ENCODE measurements around the gene CALHM1. TPM values are rescaled to one million over a fixed set of nuclear protein-coding genes. Genes with fewer than 3 reads are reported as not detected.

Gene CALHM1
- total RNA-seq, 1 experiment from 2014 or later = 0.30 TPM

GRCh38 chr10:103478671-103479070 is 20.0 kb upstream of the CALHM1 start:
- no peak for DNase-seq
- Histone ChIP-seq H3K4me3 (ENCODE audit: low read length) (no peak overlapping the region), H3K36me3 (ENCODE audit: insufficient read depth, low read length) (no peaks in the 10 kb centered on the region), H3K27ac (ENCODE audit: low read length) (no peak overlapping the region), H3K9ac (ENCODE audit: low read length) (no peak overlapping the region), H3K79me2 (ENCODE audit: low read length) (no peaks in the 10 kb centered on the region), H2AFZ (ENCODE audit: low read length) (no peak overlapping the region), H3K4me1 (ENCODE audit: low read length) (peaks cover 16% of the 10 kb centered on the region), H3K27me3 (ENCODE audit: low read length) (no peaks in the 10 kb centered on the region), H4K20me1 (ENCODE audit: insufficient read depth, low read depth, low read length) (no peaks in the 10 kb centered on the region), H3K4me2 (ENCODE audit: low read depth, low read length, poor library complexity, severe bottlenecking) (no peak overlapping the region), H3K9me2 (replicated peaks; ENCODE audit: insufficient read depth, low read length) (no peaks in the 10 kb centered on the region), H3K9me3 (ENCODE audit: low read length) (no peaks in the 10 kb centered on the region)

GRCh38 chr10:103476046-103476768 is 17.5 kb upstream of the CALHM1 start:
- no peaks in the 10 kb centered on the region for H3K9me3 ChIP-seq (ENCODE audit: low read length)
- DNase-seq = peak; percentile 81
- H3K4me1 ChIP-seq (ENCODE audit: low read length) = peaks cover 32% of the 10 kb centered on the region
- H3K4me2 ChIP-seq (ENCODE audit: low read depth, low read length, poor library complexity, severe bottlenecking) = no peak overlapping the region
- no peak overlapping the region for H3K4me3 ChIP-seq (ENCODE audit: low read length)
- H3K79me2 ChIP-seq (ENCODE audit: low read length) = no peaks in the 10 kb centered on the region
- no peak overlapping the region for H2AFZ ChIP-seq (ENCODE audit: low read length)
- no peaks in the 10 kb centered on the region for H4K20me1 ChIP-seq (ENCODE audit: insufficient read depth, low read depth, low read length)
- H3K27ac ChIP-seq (ENCODE audit: low read length) = no peak overlapping the region
- no peaks in the 10 kb centered on the region for H3K36me3 ChIP-seq (ENCODE audit: insufficient read depth, low read length)
- H3K9me2 ChIP-seq (replicated peaks; ENCODE audit: insufficient read depth, low read length) = no peaks in the 10 kb centered on the region
- no peak overlapping the region for H3K9ac ChIP-seq (ENCODE audit: low read length)
- H3K27me3 ChIP-seq (ENCODE audit: low read length) = no peaks in the 10 kb centered on the region

GRCh38 chr10:103475437-103475836 is 16.7 kb upstream of the CALHM1 start:
- H3K9ac ChIP-seq (ENCODE audit: low read length) = no peak overlapping the region
- no peaks in the 10 kb centered on the region for H3K27me3 ChIP-seq (ENCODE audit: low read length)
- peaks cover 39% of the 10 kb centered on the region for H3K4me1 ChIP-seq (ENCODE audit: low read length)
- no peak overlapping the region for H3K4me3 ChIP-seq (ENCODE audit: low read length)
- H3K36me3 ChIP-seq (ENCODE audit: insufficient read depth, low read length) = no peaks in the 10 kb centered on the region
- no peak overlapping the region for H3K4me2 ChIP-seq (ENCODE audit: low read depth, low read length, poor library complexity, severe bottlenecking)
- no peak overlapping the region for H2AFZ ChIP-seq (ENCODE audit: low read length)
- no peaks in the 10 kb centered on the region for H3K9me2 ChIP-seq (replicated peaks; ENCODE audit: insufficient read depth, low read length)
- DNase-seq = no peak
- no peak overlapping the region for H3K27ac ChIP-seq (ENCODE audit: low read length)
- H3K9me3 ChIP-seq (ENCODE audit: low read length) = no peaks in the 10 kb centered on the region
- no peaks in the 10 kb centered on the region for H4K20me1 ChIP-seq (ENCODE audit: insufficient read depth, low read depth, low read length)
- no peaks in the 10 kb centered on the region for H3K79me2 ChIP-seq (ENCODE audit: low read length)

GRCh38 chr10:103474077-103474476 is 15.4 kb upstream of the CALHM1 start:
- H3K4me1 ChIP-seq (ENCODE audit: low read length) = peaks cover 43% of the 10 kb centered on the region
- no peak for DNase-seq
- H3K9me2 ChIP-seq (replicated peaks; ENCODE audit: insufficient read depth, low read length) = no peaks in the 10 kb centered on the region

GRCh38 chr10:103473261-103473671 is 14.6 kb upstream of the CALHM1 start:
- peaks cover 40% of the 10 kb centered on the region for H3K4me1 ChIP-seq (ENCODE audit: low read length)
- no peaks in the 10 kb centered on the region for H3K9me3 ChIP-seq (ENCODE audit: low read length)
- H3K27me3 ChIP-seq (ENCODE audit: low read length) = no peaks in the 10 kb centered on the region
- no peak overlapping the region for H2AFZ ChIP-seq (ENCODE audit: low read length)
- no peak overlapping the region for H3K4me3 ChIP-seq (ENCODE audit: low read length)
- no peaks in the 10 kb centered on the region for H3K79me2 ChIP-seq (ENCODE audit: low read length)
- H3K4me2 ChIP-seq (ENCODE audit: low read depth, low read length, poor library complexity, severe bottlenecking) = no peak overlapping the region
- H3K27ac ChIP-seq (ENCODE audit: low read length) = no peak overlapping the region
- H3K9ac ChIP-seq (ENCODE audit: low read length) = no peak overlapping the region
- H3K36me3 ChIP-seq (ENCODE audit: insufficient read depth, low read length) = no peaks in the 10 kb centered on the region
- no peak for DNase-seq
- H3K9me2 ChIP-seq (replicated peaks; ENCODE audit: insufficient read depth, low read length) = no peaks in the 10 kb centered on the region
- H4K20me1 ChIP-seq (ENCODE audit: insufficient read depth, low read depth, low read length) = no peaks in the 10 kb centered on the region

More at GRCh38 chr10:103474077-103474476, 15.4 kb upstream of the CALHM1 start:
- Histone ChIP-seq H3K27me3 (ENCODE audit: low read length) (no peaks in the 10 kb centered on the region), H4K20me1 (ENCODE audit: insufficient read depth, low read depth, low read length) (no peaks in the 10 kb centered on the region), H3K27ac (ENCODE audit: low read length) (no peak overlapping the region), H3K36me3 (ENCODE audit: insufficient read depth, low read length) (no peaks in the 10 kb centered on the region), H3K9me3 (ENCODE audit: low read length) (no peaks in the 10 kb centered on the region), H3K4me3 (ENCODE audit: low read length) (no peak overlapping the region), H3K4me2 (ENCODE audit: low read depth, low read length, poor library complexity, severe bottlenecking) (no peak overlapping the region), H3K9ac (ENCODE audit: low read length) (no peak overlapping the region), H2AFZ (ENCODE audit: low read length) (no peak overlapping the region), H3K79me2 (ENCODE audit: low read length) (no peaks in the 10 kb centered on the region)

GRCh38 chr10:103472005-103472404 is 13.3 kb upstream of the CALHM1 start:
- Histone ChIP-seq H2AFZ (ENCODE audit: low read length) (peak overlapping the region; percentile 17), H3K9me3 (ENCODE audit: low read length) (no peaks in the 10 kb centered on the region), H3K4me2 (ENCODE audit: low read depth, low read length, poor library complexity, severe bottlenecking) (peak overlapping the region; percentile 76), H3K27ac (ENCODE audit: low read length) (peak overlapping the region; percentile 91), H3K4me1 (ENCODE audit: low read length) (peaks cover 51% of the 10 kb centered on the region), H3K9me2 (replicated peaks; ENCODE audit: insufficient read depth, low read length) (no peaks in the 10 kb centered on the region), H3K27me3 (ENCODE audit: low read length) (no peaks in the 10 kb centered on the region), H3K4me3 (ENCODE audit: low read length) (peak overlapping the region; percentile 57), H3K9ac (ENCODE audit: low read length) (peak overlapping the region; percentile 68), H4K20me1 (ENCODE audit: insufficient read depth, low read depth, low read length) (no peaks in the 10 kb centered on the region), H3K36me3 (ENCODE audit: insufficient read depth, low read length) (no peaks in the 10 kb centered on the region), H3K79me2 (ENCODE audit: low read length) (no peaks in the 10 kb centered on the region)
- peak; percentile 84 for DNase-seq

- Histone ChIP-seq H3K4me1 (ENCODE audit: low read length) (peaks cover 54% of the 10 kb centered on the region), H3K27ac (ENCODE audit: low read length) (peak overlapping the region; percentile 91), H2AFZ (ENCODE audit: low read length) (peak overlapping the region; percentile 9; the same call in 1 of the 2 replicates), H3K9ac (ENCODE audit: low read length) (peak overlapping the region; percentile 68), H3K36me3 (ENCODE audit: insufficient read depth, low read length) (no peaks in the 10 kb centered on the region), H3K79me2 (ENCODE audit: low read length) (no peaks in the 10 kb centered on the region), H3K27me3 (ENCODE audit: low read length) (no peaks in the 10 kb centered on the region), H3K9me2 (replicated peaks; ENCODE audit: insufficient read depth, low read length) (no peaks in the 10 kb centered on the region), H3K9me3 (ENCODE audit: low read length) (no peaks in the 10 kb centered on the region), H3K4me3 (ENCODE audit: low read length) (peak overlapping the region; percentile 57), H4K20me1 (ENCODE audit: insufficient read depth, low read depth, low read length) (no peaks in the 10 kb centered on the region), H3K4me2 (ENCODE audit: low read depth, low read length, poor library complexity, severe bottlenecking) (peak overlapping the region; percentile 76)
- DNase-seq = peak; percentile 96
These were observed 12.3 kb upstream of the CALHM1 start for GRCh38 chr10:103470761-103471653.

GRCh38 chr10:103469201-103469600 is 10.5 kb upstream of the CALHM1 start:
- Histone ChIP-seq H3K9me3 (ENCODE audit: low read length) (no peaks in the 10 kb centered on the region), H2AFZ (ENCODE audit: low read length) (no peak overlapping the region), H3K4me2 (ENCODE audit: low read depth, low read length, poor library complexity, severe bottlenecking) (no peak overlapping the region), H3K79me2 (ENCODE audit: low read length) (no peaks in the 10 kb centered on the region), H4K20me1 (ENCODE audit: insufficient read depth, low read depth, low read length) (no peaks in the 10 kb centered on the region), H3K27me3 (ENCODE audit: low read length) (no peaks in the 10 kb centered on the region), H3K4me3 (ENCODE audit: low read length) (no peak overlapping the region), H3K9me2 (replicated peaks; ENCODE audit: insufficient read depth, low read length) (no peaks in the 10 kb centered on the region), H3K27ac (ENCODE audit: low read length) (no peak overlapping the region), H3K4me1 (ENCODE audit: low read length) (peaks cover 61% of the 10 kb centered on the region), H3K9ac (ENCODE audit: low read length) (no peak overlapping the region), H3K36me3 (ENCODE audit: insufficient read depth, low read length) (no peaks in the 10 kb centered on the region)
- no peak for DNase-seq

Data from Karpas-422 (cell line).